Endodermal cell (in vitro differentiated cells): ENCODE data around the gene FAM53C. TPM values are rescaled to one million over a fixed set of nuclear protein-coding genes. Genes with fewer than 3 reads are reported as not detected.

Source experiments
- DNase-seq: peaks from one replicate; pipeline ENCODE4 v3.0.0-alpha.2; 2017
- H3K27ac ChIP-seq: 2 replicates; pipeline ENCODE4 v1.5.1; 2013; ENCODE audit warnings: mild to moderate bottlenecking, low read depth, low read length, moderate library complexity
- H3K27me3 ChIP-seq: 2 replicates; pipeline ENCODE4 v1.6.1; 2013; ENCODE audit warnings: mild to moderate bottlenecking, low read length, moderate library complexity; ENCODE audit not compliant: insufficient read depth, control insufficient read depth, poor library complexity, severe bottlenecking
- H3K36me3 ChIP-seq: 2 replicates; pipeline ENCODE4 v1.7.0; 2013; ENCODE audit warnings: mild to moderate bottlenecking, low read length, moderate library complexity; ENCODE audit not compliant: control insufficient read depth, insufficient read depth
- H3K4me1 ChIP-seq: one replicate; pipeline ENCODE4 v1.7.0; 2013; ENCODE audit warnings: low read length; ENCODE audit not compliant: control insufficient read depth, insufficient read depth
- H3K4me3 ChIP-seq: 2 replicates; pipeline ENCODE4 v1.5.1; 2013; ENCODE audit warnings: mild to moderate bottlenecking, low read length, moderate library complexity
- H3K9ac ChIP-seq: 2 replicates; pipeline ENCODE4 v1.6.1; 2013; ENCODE audit warnings: mild to moderate bottlenecking, low read length, moderate library complexity; ENCODE audit not compliant: poor library complexity, severe bottlenecking; ENCODE audit errors: extremely low read depth
- H3K9me3 ChIP-seq: 2 replicates; pipeline ENCODE4 v1.6.1; 2013; ENCODE audit warnings: mild to moderate bottlenecking, low read length, moderate library complexity; ENCODE audit not compliant: control insufficient read depth
- H3K27ac Mint-ChIP-seq: 2 replicates; pipeline ENCODE4 v1.8.0; 2020; ENCODE audit warnings: mixed read lengths
- H3K27me3 Mint-ChIP-seq: 2 replicates; pipeline ENCODE4 v1.8.0; 2021; ENCODE audit warnings: mild to moderate bottlenecking, mixed read lengths; ENCODE audit not compliant: insufficient read depth
- H3K36me3 Mint-ChIP-seq: 2 replicates; pipeline ENCODE4 v1.8.0; 2020; ENCODE audit warnings: low read depth, mixed read lengths
- H3K4me1 Mint-ChIP-seq: 2 replicates; pipeline ENCODE4 v1.8.0; 2020; ENCODE audit warnings: mixed read lengths
- H3K4me3 Mint-ChIP-seq: 2 replicates; pipeline ENCODE4 v1.8.0; 2020; ENCODE audit warnings: mild to moderate bottlenecking, moderate library complexity, mixed read lengths
- H3K9me3 Mint-ChIP-seq: 2 replicates; pipeline ENCODE4 v1.8.0; 2020; ENCODE audit warnings: mild to moderate bottlenecking, mixed read lengths
- WGBS, 2 experiments: methylation state at CpG; one replicate each; pipeline versions ENCODE4 v1.1.5 to v1.1.7; 2013; ENCODE audit warnings: missing lambda C conversion rate in 2 of 2, mixed read lengths in 1 of 2; ENCODE audit not compliant: insufficient coverage in 1 of 2, insufficient read length in 1 of 2; 5-methylcytosine and 5-hydroxymethylcytosine counted together
- total RNA-seq, 2 donors: library from RNA; stranded (reverse); fragmentation: NEBNext Ultra II Directional in 1 of 2; extraction: Animal tissue kit (Norgen Biotek cat#: 25700) in 1 of 2; gene quantifications; 2 replicates in 1 of 2; 3 replicates in 1 of 2; pipeline ENCODE4 v1.2.1, GENCODE V29; 2021
- TF ChIP-seq, protein P1 (sequence below): fragments of 200-600 bp; sonication (generic); conservative IDR thresholded peaks from 2 replicates; pipeline ENCODE4 v1.5.0; 2021; ENCODE audit warnings: antibody characterized with exemption, mild to moderate bottlenecking

FAM53C gene
- total RNA-seq, 2 donors from 2014 or later: 41.6 to 46.4 TPM

DNA sequence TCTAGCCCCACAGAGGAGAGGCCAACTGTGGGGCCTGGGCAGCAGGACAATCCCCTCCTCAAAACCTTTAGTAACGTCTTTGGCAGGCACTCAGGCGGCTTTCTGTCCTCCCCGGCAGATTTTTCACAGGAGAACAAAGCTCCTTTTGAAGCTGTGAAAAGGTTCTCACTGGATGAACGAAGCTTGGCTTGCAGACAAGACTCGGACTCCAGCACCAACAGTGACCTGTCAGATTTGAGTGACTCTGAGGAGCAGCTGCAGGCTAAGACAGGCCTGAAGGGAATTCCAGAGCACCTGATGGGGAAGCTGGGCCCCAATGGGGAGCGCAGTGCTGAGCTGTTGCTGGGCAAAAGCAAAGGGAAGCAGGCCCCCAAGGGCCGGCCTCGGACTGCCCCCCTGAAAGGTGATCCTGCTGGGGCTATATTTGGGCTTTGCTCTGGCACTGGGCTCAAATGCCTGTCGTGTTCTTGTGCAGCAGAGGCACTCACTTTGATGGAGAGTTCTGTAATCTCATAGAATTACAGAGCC is 53.9 kb downstream of the FAM53C start:
- Mint-ChIP-seq H3K4me3 (no peak overlapping the region), H3K27ac (no peak overlapping the region), H3K9me3 (no peaks in the 10 kb centered on the region), H3K4me1 (no peaks in the 10 kb centered on the region), H3K27me3 (no peaks in the 10 kb centered on the region), H3K36me3 (peaks cover 64% of the 10 kb centered on the region)
- Histone ChIP-seq H3K27me3 (no peaks in the 10 kb centered on the region), H3K27ac (no peak overlapping the region), H3K9me3 (no peaks in the 10 kb centered on the region), H3K4me1 (no peaks in the 10 kb centered on the region), H3K9ac (no peak overlapping the region), H3K36me3 (peaks cover 66% of the 10 kb centered on the region), H3K4me3 (no peak overlapping the region)
- no peak for DNase-seq
- TF ChIP-seq, protein P1, sequence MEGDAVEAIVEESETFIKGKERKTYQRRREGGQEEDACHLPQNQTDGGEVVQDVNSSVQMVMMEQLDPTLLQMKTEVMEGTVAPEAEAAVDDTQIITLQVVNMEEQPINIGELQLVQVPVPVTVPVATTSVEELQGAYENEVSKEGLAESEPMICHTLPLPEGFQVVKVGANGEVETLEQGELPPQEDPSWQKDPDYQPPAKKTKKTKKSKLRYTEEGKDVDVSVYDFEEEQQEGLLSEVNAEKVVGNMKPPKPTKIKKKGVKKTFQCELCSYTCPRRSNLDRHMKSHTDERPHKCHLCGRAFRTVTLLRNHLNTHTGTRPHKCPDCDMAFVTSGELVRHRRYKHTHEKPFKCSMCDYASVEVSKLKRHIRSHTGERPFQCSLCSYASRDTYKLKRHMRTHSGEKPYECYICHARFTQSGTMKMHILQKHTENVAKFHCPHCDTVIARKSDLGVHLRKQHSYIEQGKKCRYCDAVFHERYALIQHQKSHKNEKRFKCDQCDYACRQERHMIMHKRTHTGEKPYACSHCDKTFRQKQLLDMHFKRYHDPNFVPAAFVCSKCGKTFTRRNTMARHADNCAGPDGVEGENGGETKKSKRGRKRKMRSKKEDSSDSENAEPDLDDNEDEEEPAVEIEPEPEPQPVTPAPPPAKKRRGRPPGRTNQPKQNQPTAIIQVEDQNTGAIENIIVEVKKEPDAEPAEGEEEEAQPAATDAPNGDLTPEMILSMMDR: no peak
- 93 to 96% methylated on average over 7 to 9 of the region's 9 CpGs for WGBS, 2 experiments

Other genes with a start within 250 kb of the FAM53C start
- 1 to 10 TPM; 4.7 to 9.2 TPM for gene NME5, start 198.8 kb upstream of the FAM53C start, total RNA-seq
- 100 to 1,000 TPM; 120 to 122 TPM for gene BRD8, start 159.6 kb upstream of the FAM53C start, total RNA-seq
- 10 to 100 TPM; 58.0 to 74.6 TPM for gene KIF20A, start 159.2 kb upstream of the FAM53C start, total RNA-seq
- 10 to 100 TPM; 40.9 to 45.7 TPM for gene CDC23, start 124.9 kb upstream of the FAM53C start, total RNA-seq
- under 1 TPM in 1 of 2 donors, not detected in 1; 0.13 TPM for gene GFRA3, start 63.6 kb upstream of the FAM53C start, total RNA-seq
- gene CDC25C, start 6.5 kb upstream of the FAM53C start, total RNA-seq: 10 to 100 TPM; 14.8 to 30.6 TPM
- gene KDM3B, start 14.4 kb downstream of the FAM53C start, total RNA-seq: 100 to 1,000 TPM in 1 of 2 donors, 10 to 100 TPM in 1; 98.2 to 104 TPM
- 10 to 100 TPM; 17.7 to 26.9 TPM for gene REEP2, start 100.8 kb downstream of the FAM53C start, total RNA-seq
- gene EGR1, start 127.2 kb downstream of the FAM53C start, total RNA-seq: 10 to 100 TPM in 1 of 2 donors, 1 to 10 TPM in 1; 9.9 to 14.2 TPM
- gene ETF1, start 205.0 kb downstream of the FAM53C start, total RNA-seq: 100 to 1,000 TPM; 106 to 109 TPM
- 100 to 1,000 TPM; 201 to 212 TPM for gene HSPA9, start 237.1 kb downstream of the FAM53C start, total RNA-seq